Transverse colon (tissue), 4 donors: ENCODE results near the gene SYT14. TPM values are rescaled to one million over a fixed set of nuclear protein-coding genes. Genes with fewer than 3 reads are reported as not detected.
"Not testable (repeated sequence)": the region's sequence is repeated elsewhere in the genome, so short reads cannot be mapped to it uniquely, and the experiment has no call there.

Experiments used
- DNase-seq: peaks from one replicate; pipeline ENCODE4 v3.0.0-alpha.2; 2019
- H3K27ac ChIP-seq, 4 donors: fragments of 200-600 bp; sonication (generic); 2 replicates each; pipeline ENCODE4 v1.5.1; 2016 to 2018; ENCODE audit warnings: inconsistent platforms in 4 of 4
- H3K27me3 ChIP-seq: fragments of 200-600 bp; sonication (generic); 2 replicates; pipeline ENCODE4 v1.5.1; 2017; ENCODE audit warnings: inconsistent platforms
- H3K36me3 ChIP-seq, 4 donors: fragments of 200-600 bp; sonication (generic); 2 replicates each; pipeline ENCODE4 v1.5.1; 2017 to 2019; ENCODE audit warnings: inconsistent platforms in 4 of 4
- H3K4me1 ChIP-seq, 4 donors: fragments of 200-600 bp; sonication (generic); 2 replicates each; pipeline ENCODE4 v1.5.1; 2017 to 2020; ENCODE audit warnings: inconsistent platforms in 4 of 4
- H3K4me3 ChIP-seq, 4 donors: fragments of 200-600 bp; sonication (generic); 1 replicate in 1 of 4; 2 replicates in 3 of 4; pipeline versions ENCODE4 v1.5.1 to v1.6.1; 2017 to 2019; ENCODE audit warnings: inconsistent platforms in 4 of 4
- H3K9me3 ChIP-seq, 2 donors: fragments of 200-600 bp; sonication (generic); 2 replicates each; pipeline ENCODE4 v1.5.1; 2017 to 2019; ENCODE audit warnings: inconsistent platforms in 2 of 2
- EP300 ChIP-seq: sonication (generic); formaldehyde crosslinking; IDR thresholded peaks from one replicate; pipeline ENCODE4 v1.6.1; 2017; ENCODE audit warnings: antibody characterized with exemption, low read depth
- POLR2A ChIP-seq: fragments of 450-650 bp; IDR thresholded peaks from one replicate; pipeline ENCODE4 v1.6.1; 2016; ENCODE audit warnings: antibody characterized with exemption, mild to moderate bottlenecking, moderate library complexity
- POLR2AphosphoS5 ChIP-seq, 3 donors: sonication (generic); formaldehyde crosslinking; IDR thresholded peaks; one replicate each; pipeline ENCODE4 v1.6.1; 2016; ENCODE audit warnings: antibody characterized with exemption in 3 of 3
- WGBS, 2 donors: methylation state at CpG; one replicate each; pipeline ENCODE4 v1.1.5; 2018; ENCODE audit warnings: low coverage in 1 of 2; 5-methylcytosine and 5-hydroxymethylcytosine counted together
- in situ Hi-C, 4 donors: fragments of 200-750 bp; cut with MboI; loops; one replicate each; pipeline versions ENCODE4 v1.15.0 to v1.15.1; 2017; ENCODE audit warnings: low sequenced_read_pairs in 3 of 4, low pct_ligation_motif_present in 1 of 4, low pct_unique_long_range_greater_than_20kb in 1 of 4
- intact Hi-C: fragments of 100-400 bp; cut with DNase I; formaldehyde crosslinking; loops from one replicate; pipeline ENCODE4 v1.15.1; 2023; ENCODE audit warnings: low total_unique reads
- total RNA-seq, 4 donors: library from RNA; depleted of rRNA; stranded (reverse); fragments of >200 nt; gene quantifications; one replicate each; pipeline ENCODE4 v1.1.0, GENCODE V29; 2016
- TF ChIP-seq, protein P1 (sequence below), 5 experiments: fragments of 200-600 bp in 3 of 5; fragments of 450-650 bp in 2 of 5; sonication (generic) in 3 of 5; IDR thresholded peaks; 1 replicate in 2 of 5; 2 replicates in 3 of 5; pipeline ENCODE4 v1.5.1; 2016 to 2017; ENCODE audit warnings: antibody characterized with exemption in 5 of 5, inconsistent platforms in 3 of 5, mild to moderate bottlenecking in 2 of 5, moderate library complexity in 1 of 5

The SYT14 gene
- total RNA-seq, 4 donors from 2014 or later: under 0.01 TPM; not detected in 3

DNA sequence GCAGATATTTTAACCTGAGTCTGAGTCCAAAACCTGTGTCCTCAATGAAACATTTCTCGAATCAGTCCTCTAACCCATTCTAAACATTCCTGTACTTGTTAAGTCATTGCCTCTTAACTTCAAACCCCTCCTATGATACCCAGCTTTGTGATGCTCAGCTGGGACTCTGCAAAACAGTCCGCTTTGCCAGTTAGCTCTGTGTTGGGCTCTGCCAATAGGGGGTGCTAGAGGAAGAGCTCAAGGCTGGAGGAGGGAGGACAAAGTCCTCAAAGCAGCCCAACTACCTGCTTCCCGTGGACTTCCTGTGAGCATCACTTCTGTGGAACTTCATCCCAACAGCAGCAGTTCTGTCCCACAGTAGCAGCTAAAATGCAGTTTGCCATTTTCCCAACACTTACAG is 38.1 kb upstream of the SYT14 start:
- no peaks in the 10 kb centered on the region for H3K27me3 ChIP-seq
- H3K36me3 ChIP-seq: no peaks in the 10 kb centered on the region
- no peak overlapping the region for H3K4me3 ChIP-seq
- intact Hi-C loops (no loop called here), in situ Hi-C loops (no loop called here)
- H3K4me1 ChIP-seq: no peaks in the 10 kb centered on the region
- H3K27ac ChIP-seq: no peak overlapping the region
- H3K9me3 ChIP-seq: no peaks in the 10 kb centered on the region
- TF ChIP-seq POLR2A: no peak
- TF ChIP-seq, protein P1, sequence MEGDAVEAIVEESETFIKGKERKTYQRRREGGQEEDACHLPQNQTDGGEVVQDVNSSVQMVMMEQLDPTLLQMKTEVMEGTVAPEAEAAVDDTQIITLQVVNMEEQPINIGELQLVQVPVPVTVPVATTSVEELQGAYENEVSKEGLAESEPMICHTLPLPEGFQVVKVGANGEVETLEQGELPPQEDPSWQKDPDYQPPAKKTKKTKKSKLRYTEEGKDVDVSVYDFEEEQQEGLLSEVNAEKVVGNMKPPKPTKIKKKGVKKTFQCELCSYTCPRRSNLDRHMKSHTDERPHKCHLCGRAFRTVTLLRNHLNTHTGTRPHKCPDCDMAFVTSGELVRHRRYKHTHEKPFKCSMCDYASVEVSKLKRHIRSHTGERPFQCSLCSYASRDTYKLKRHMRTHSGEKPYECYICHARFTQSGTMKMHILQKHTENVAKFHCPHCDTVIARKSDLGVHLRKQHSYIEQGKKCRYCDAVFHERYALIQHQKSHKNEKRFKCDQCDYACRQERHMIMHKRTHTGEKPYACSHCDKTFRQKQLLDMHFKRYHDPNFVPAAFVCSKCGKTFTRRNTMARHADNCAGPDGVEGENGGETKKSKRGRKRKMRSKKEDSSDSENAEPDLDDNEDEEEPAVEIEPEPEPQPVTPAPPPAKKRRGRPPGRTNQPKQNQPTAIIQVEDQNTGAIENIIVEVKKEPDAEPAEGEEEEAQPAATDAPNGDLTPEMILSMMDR (IDR thresholded peaks at IDR 0.05): no peak
- TF ChIP-seq EP300: no peak
- TF ChIP-seq POLR2AphosphoS5 (IDR thresholded peaks at IDR 0.05): no peak
- no peak for DNase-seq
- WGBS, 2 donors: 29 to 53% methylated on average over 1 to 3 of the region's 3 CpGs

DNA sequence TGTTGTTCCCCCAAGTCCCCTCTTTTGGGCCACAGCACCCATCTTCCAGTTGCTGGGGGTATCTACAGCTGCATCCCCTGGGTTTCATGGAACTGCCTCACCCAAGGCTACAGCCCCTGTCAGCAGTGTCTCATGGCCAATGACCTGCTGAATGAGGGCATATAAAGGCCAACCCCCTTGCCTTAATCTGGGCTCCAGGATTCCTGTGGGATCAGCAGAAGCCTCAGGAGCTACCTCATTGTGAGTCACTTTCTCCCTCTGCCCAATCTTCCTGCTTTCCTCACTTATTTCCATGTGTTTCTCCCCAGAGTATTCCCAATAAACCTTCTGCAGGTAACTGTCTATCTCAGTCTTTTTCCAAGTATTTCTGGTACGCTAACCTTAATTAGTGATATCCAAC is 37.3 kb upstream of the SYT14 start:
- 100% methylated on average over 1 of the region's 1 CpG for WGBS, 2 donors
- no peak for DNase-seq
- H3K4me1 ChIP-seq: no peaks in the 10 kb centered on the region
- TF ChIP-seq POLR2AphosphoS5 (IDR thresholded peaks at IDR 0.05): no peak
- TF ChIP-seq POLR2A: no peak
- TF ChIP-seq, protein P1 (IDR thresholded peaks at IDR 0.05): no peak
- TF ChIP-seq EP300: no peak
- no peaks in the 10 kb centered on the region for H3K9me3 ChIP-seq
- H3K36me3 ChIP-seq: no peaks in the 10 kb centered on the region
- H3K4me3 ChIP-seq: no peak overlapping the region
- H3K27ac ChIP-seq: no peak overlapping the region
- in situ Hi-C loops: no loop called here
- H3K27me3 ChIP-seq: no peaks in the 10 kb centered on the region
- intact Hi-C loops: no loop called here

DNA sequence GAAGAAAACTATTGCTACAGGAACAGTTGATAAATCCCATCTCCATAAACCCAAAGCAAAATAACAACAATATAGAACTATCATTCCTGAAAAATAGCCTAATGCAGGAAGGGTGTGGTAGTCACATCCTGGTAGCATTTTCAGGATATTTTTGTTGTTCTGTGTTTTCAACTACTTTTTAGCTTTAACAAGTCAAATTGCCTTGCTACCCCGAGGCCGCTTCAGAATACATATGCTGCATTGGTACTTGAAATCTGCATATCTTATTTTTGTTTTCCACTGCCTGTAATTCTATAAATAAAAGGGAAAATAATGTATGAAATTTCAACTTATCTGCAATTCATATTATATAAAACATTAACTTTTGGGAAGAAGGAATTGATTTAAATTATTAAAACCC is 36.8 kb upstream of the SYT14 start:
- TF ChIP-seq EP300: no peak
- TF ChIP-seq, protein P1 (IDR thresholded peaks at IDR 0.05): no peak
- no peak for TF ChIP-seq POLR2AphosphoS5 (IDR thresholded peaks at IDR 0.05)
- TF ChIP-seq POLR2A: no peak
- Histone ChIP-seq H3K27ac (no peak overlapping the region), H3K4me1 (no peaks in the 10 kb centered on the region), H3K27me3 (no peaks in the 10 kb centered on the region), H3K4me3 (no peak overlapping the region), H3K9me3 (no peaks in the 10 kb centered on the region), H3K36me3 (no peaks in the 10 kb centered on the region)
- intact Hi-C loops (no loop called here), in situ Hi-C loops (no loop called here)
- 85 to 88% methylated on average over 2 of the region's 2 CpGs for WGBS, 2 donors
- DNase-seq: no peak

DNA sequence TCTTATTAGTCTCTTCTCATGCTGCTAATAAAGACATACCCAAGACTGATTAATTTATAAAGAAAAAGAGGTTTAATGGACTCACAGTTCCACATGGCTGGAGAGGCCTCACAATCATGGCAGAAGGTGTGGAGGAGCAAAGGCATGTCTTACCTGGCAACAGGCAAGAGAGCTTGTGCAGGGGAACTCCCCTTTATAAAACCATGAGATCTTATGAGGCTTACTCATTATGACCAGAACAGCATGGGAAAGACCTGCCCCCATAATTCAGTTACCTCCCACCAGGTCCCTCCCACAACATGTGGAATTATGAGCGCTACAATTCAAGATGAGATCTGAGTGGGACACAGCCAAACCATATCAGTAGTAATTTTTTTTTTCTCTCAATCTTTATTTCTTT is 33.2 kb upstream of the SYT14 start:
- DNase-seq, H3K4me1 ChIP-seq, in situ Hi-C loops, H3K27me3 ChIP-seq, H3K4me3 ChIP-seq, H3K27ac ChIP-seq, intact Hi-C loops, H3K9me3 ChIP-seq, H3K36me3 ChIP-seq: not testable (repeated sequence)
- 75% methylated on average over 1 of the region's 1 CpG; no CpG with 5 or more reads in 1 of the 2 donors for WGBS, 2 donors

DNA sequence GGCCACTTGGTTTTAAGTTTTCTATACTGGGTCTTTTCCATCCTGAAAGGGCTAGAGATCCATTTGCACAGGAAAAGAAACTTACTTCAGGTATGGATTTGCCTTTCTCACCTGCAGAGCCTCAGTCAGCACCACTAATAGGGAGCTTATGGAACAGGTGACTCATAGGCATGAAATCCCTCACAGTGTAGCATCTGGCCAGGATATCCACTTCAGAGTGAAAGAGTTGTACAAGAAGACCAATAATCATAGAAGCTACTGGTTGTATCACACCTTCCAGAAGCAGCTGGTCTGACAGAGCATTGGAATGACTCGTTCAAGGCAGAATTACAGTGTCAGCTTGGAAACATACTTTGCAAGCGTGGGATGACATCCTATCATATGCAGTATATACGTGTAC is 26.3 kb upstream of the SYT14 start:
- in situ Hi-C loops: no loop called here

More for the DNA sequence above, 26.3 kb upstream of the SYT14 start:
- no peak overlapping the region for H3K27ac ChIP-seq
- no peaks in the 10 kb centered on the region for H3K9me3 ChIP-seq
- no peak overlapping the region for H3K4me3 ChIP-seq
- no peaks in the 10 kb centered on the region for H3K4me1 ChIP-seq
- H3K36me3 ChIP-seq: no peaks in the 10 kb centered on the region
- WGBS, 2 donors: 83% methylated on average over 3 of the region's 3 CpGs; no CpG with 5 or more reads in 1 of the 2 donors
- H3K27me3 ChIP-seq: no peaks in the 10 kb centered on the region
- TF ChIP-seq POLR2AphosphoS5 (IDR thresholded peaks at IDR 0.05): no peak
- TF ChIP-seq, protein P1 (IDR thresholded peaks at IDR 0.05): no peak
- TF ChIP-seq POLR2A: no peak
- TF ChIP-seq EP300: no peak
- DNase-seq: no peak
- intact Hi-C loops: no loop called here
